HG02884 (cell line): Measurements from ENCODE around the gene KRTAP9-3.
"Not testable (repeated sequence)": the region's sequence is repeated elsewhere in the genome, so short reads cannot be mapped to it uniquely, and the experiment has no call there.

Source experiments
- ATAC-seq: cut with Tn5 transposase; IDR thresholded peaks from one replicate; pipeline ENCODE4 v1.9.1; 2021; ENCODE audit warnings: mild to moderate bottlenecking, moderate library complexity; ENCODE audit not compliant: unreplicated experiment

The KRTAP9-3 gene

GRCh38 chr17:41249637-41250240 is 17.5 kb downstream of the KRTAP9-3 start, which contains the start of gene KRTAP9-4:
Gene KRTAP9-4 (plus strand): TSS chr17:41249687. CDS start chr17:41249721, 34 bp downstream.
- ATAC-seq: not testable (repeated sequence)

- ATAC-seq: no peak
These were observed 19.0 kb downstream of the KRTAP9-3 start for GRCh38 chr17:41251261-41251660.

DNA sequence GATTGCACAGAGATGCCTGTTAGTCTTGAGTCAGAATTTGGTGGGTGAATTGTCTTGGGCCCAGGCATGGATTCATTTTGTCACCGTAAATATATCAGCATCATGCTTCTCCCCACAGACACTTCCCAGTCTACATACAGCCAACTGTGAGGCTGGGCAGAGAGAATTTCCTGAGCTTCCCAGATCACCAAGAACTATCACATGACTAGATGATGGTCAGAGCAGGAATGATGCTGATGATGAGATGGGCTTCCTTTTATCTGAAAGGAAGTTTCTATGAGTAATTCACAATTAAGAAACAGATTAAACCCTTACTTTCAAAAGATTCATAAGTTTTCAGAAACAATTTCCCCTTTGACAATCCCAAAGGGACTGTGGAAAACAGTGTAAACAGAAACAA is 22.6 kb downstream of the KRTAP9-3 start:
- ATAC-seq: no peak

DNA sequence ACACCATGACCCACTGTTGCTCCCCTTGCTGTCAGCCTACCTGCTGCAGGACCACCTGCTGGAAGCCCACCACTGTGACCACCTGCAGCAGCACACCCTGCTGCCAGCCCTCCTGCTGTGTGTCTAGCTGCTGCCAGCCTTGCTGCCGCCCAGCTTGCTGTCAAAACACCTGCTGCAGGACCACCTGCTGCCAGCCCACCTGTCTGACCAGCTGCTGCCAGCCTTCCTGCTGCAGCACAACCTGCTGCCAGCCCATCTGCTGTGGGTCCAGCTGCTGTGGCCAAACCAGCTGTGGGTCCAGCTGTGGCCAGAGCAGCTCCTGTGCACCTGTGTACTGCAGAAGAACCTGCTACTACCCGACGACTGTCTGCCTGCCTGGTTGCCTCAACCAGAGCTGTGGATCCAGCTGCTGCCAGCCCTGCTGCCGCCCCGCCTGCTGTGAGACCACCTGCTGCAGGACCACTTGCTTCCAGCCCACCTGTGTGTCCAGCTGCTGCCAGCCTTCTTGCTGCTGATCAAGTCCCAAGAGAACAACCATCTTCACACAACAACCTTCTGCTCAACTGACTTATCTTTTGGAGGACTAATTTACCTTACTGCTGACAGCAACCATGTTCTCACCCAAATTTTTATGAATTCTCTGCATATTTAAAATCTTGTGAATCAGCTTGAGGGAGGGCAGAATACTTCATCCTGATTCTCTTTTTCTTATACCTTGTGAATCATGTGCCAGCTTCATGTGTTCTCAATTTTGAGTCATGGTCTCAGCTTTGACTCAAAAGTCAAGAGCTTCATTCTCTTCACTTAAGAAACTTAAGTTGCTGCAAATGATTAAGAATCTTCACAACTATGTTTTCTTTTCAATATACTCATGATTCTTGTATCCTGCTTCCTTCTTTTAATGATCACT is 23.4 kb downstream of the KRTAP9-3 start, which contains the start of gene KRTAP9-9:
Gene KRTAP9-9, plus strand, starts transcription at position 4 of the 910 bp plus-strand sequence.
- not testable (repeated sequence) for ATAC-seq

GRCh38 chr17:41256291-41256685 is 24.0 kb downstream of the KRTAP9-3 start:
- ATAC-seq: no peak

- ATAC-seq: no peak
These were observed 26.2 kb downstream of the KRTAP9-3 start for GRCh38 chr17:41258406-41258805.

GRCh38 chr17:41263212-41263611 is 31.0 kb downstream of the KRTAP9-3 start:
- no peak for ATAC-seq

- no peak for ATAC-seq
These were observed 32.4 kb downstream of the KRTAP9-3 start for GRCh38 chr17:41264599-41264998.

DNA sequence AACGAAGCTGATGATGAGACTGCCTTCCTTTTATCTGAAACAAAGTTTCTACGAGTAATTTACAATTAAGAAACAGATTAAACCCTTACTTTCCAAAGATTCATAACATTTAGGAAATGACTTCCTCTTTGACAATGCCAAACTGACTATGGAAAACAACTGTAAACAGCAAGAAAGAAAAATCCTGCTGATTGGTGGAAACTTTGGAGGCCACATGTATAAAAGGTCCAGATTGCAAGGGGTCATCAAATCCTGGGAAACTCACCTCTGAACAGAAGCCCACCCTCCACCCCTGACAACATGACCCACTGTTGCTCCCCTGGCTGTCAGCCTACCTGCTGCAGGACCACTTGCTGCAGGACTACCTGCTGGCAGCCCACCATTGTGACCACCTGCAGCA is 32.8 kb downstream of the KRTAP9-3 start, which contains the start of gene KRTAP9-6:
Gene KRTAP9-6, plus strand, starts transcription at position 301 of the 400 bp plus-strand sequence. Its CDS starts 0 bp downstream, at position 301.
- ATAC-seq: no peak

GRCh38 chr17:41267711-41268110 is 35.5 kb downstream of the KRTAP9-3 start:
- no peak for ATAC-seq

DNA sequence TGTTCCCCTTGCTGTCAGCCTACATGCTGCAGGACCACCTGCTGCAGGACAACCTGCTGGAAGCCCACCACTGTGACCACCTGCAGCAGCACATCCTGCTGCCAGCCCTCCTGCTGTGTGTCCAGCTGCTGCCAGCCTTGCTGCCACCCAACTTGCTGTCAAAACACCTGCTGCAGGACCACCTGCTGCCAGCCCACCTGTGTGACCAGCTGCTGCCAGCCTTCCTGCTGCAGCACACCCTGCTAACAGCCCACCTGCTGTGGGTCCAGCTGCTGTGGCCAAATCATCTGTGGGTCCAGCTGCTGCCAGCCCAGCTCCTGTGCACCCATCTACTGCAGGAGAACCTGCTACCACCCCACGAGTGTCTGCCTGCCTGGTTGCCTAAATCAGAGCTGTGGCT is 39.1 kb downstream of the KRTAP9-3 start:
- ATAC-seq: not testable (repeated sequence)

DNA sequence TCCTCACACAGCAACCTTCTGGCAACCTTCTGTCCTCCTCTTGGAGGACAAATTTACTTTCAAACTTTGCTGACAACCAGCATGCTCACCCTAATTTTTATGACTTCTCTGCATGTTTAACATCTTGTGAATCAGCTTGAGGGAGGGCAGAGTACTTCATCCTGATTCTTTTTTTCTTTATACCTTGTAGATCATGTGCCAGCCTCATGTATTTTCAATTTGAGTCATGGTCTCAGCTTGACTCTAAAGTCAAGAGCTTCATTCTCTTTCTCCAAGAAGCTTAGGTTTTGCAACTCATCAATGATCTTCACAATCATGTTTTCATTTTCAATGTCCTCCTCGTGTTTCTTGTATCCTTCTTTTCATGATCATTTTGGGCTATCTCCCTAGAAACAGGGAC is 39.6 kb downstream of the KRTAP9-3 start:
- ATAC-seq: no peak

GRCh38 chr17:41275648-41276190 is 43.5 kb downstream of the KRTAP9-3 start, which contains the start of gene KRTAP9-7:
Gene KRTAP9-7 (plus strand): TSS chr17:41275698. CDS start chr17:41275698, 0 bp downstream.
- not testable (repeated sequence) for ATAC-seq

DNA sequence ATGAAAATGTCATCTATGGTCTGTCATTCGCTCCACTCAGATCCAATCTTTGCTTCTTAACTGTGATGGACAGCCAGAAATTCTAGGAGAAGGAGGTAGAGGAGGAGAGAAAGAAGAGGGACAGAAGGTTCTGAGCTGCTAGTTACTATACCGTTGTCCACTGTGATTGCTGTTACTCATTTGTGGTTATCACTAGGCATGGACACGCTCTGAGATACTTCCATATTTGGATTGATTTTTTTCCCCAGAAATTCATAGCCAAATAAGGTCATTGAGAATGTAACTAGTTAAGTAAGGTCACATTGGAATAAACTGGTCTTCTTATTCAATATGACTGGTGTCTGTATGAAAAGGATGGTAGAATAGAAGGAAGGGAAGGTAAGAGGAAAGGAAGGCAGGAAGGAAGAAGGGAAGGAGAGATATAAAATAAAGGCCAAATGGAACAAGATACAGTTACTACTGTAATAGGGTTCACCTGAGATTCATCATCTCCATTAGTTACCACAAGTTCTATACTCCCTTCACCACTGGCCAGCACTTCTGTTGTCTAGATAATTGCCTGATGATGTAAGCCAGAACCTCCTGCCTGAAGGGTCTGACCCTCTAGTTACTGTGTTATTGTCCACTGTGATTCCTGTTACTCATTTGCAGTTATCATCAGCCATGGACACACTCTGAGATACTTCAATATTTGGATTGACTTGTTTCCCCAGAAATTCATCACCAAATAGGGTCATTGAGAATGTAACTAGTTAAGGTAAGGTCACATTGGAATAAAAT is 46.1 kb downstream of the KRTAP9-3 start:
- no peak for ATAC-seq
